Fibroblast of the aortic adventitia (primary cell): Measurements from ENCODE around the gene CAMK1D. TPM values are rescaled to one million over a fixed set of nuclear protein-coding genes. Genes with fewer than 3 reads are reported as not detected.
A peak's percentile ranks its signal among the peaks of the same experiment; 100 is the strongest.
"Not testable (repeated sequence)": the region's sequence is repeated elsewhere in the genome, so short reads cannot be mapped to it uniquely, and the experiment has no call there.

ENCODE experiments used
- DNase-seq: peaks from one replicate; pipeline ENCODE4 v3.0.0-alpha.2; 2010; ENCODE audit warnings: low read depth
- H3K4me3 ChIP-seq: 2 replicates; pipeline ENCODE4 v1.5.1; 2011; ENCODE audit warnings: low read depth, mild to moderate bottlenecking, control low read depth, low read length, moderate library complexity
- CTCF ChIP-seq: IDR thresholded peaks from 2 replicates; pipeline ENCODE4 v1.5.1; 2011; ENCODE audit warnings: mild to moderate bottlenecking, low read length, control low read depth, inconsistent platforms; ENCODE audit not compliant: insufficient read depth
- total RNA-seq: library from RNA; depleted of rRNA; stranded (reverse); fragments of >200 nt; gene quantifications from 2 replicates; pipeline ENCODE4 v1.2.3, GENCODE V29; 2012; ENCODE audit warnings: low replicate concordance

CAMK1D gene
- total RNA-seq, 1 donor = 9.8 TPM

DNA sequence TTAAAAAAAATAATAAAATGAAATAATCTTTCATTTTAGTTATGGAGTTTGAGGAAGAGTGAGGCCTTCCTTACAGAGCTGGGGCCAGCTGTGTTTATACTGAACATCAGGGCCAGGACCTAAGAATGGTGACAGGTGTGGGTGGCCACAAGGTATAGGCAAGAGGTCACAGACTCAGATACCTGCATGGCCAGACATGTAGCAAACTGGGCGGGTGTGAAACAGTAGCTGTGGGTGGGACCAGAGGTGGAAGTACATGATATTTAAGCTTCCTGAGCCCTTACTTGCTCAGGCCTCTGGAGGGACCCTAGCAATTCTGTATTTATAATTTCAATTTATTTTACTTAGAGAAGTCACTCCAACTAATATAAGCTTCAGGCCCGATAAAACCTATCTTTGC lies 27.7 kb upstream of the CAMK1D start:
- no peak for TF ChIP-seq CTCF
- DNase-seq = no peak
- no peak overlapping the region for H3K4me3 ChIP-seq

- no peak for DNase-seq
- TF ChIP-seq CTCF = no peak
- H3K4me3 ChIP-seq = no peak overlapping the region
Measured at GRCh38 chr10:12322583-12323131, 26.7 kb upstream of the CAMK1D start.

DNA sequence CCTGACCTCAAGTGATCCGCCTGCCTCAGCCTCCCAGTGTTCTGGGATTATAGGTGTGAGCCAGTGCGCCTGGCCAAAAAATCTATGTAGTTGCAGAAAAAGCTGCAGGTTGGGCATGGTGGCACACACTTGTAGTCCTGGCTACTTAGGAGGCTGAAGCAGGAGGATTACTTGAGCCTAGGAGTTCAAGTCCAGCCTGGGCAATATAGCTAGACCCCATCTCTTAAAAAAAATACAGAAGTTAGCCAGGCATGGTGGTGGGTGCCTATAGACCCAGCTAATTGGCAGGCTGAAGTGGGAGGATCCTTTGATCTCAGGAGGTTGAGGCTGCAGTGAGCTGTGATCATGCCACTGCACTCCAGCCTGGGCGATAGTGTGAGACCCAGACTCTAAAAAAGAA lies 24.8 kb upstream of the CAMK1D start:
- no peak for TF ChIP-seq CTCF
- DNase-seq = no peak
- no peak overlapping the region for H3K4me3 ChIP-seq

- no peak for TF ChIP-seq CTCF
- no peak overlapping the region for H3K4me3 ChIP-seq
- no peak for DNase-seq
Measured at GRCh38 chr10:12327074-12327473, 22.3 kb upstream of the CAMK1D start.

DNA sequence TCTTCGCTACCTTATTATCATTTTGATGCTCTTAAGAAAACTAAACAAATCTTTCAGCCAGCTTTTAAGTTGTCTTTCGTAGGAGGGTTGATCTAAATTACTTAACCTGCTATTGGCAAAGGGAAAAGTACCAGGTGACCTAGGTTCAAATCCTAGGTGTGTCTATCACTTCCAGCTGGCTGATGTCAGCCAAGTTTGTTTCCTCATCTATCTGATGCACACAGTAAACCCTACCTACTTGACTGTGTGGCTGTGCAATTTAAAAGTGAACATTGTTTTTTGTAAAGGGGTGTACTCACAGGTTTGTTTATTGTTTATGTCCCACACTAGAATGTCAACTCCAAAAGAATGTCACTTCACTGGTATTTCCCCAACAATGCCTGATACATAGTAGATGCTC lies 21.9 kb upstream of the CAMK1D start:
- no peak for DNase-seq
- no peak overlapping the region for H3K4me3 ChIP-seq
- no peak for TF ChIP-seq CTCF

GRCh38 chr10:12328312-12328711 lies 21.0 kb upstream of the CAMK1D start:
- not testable (repeated sequence) for DNase-seq, H3K4me3 ChIP-seq

- DNase-seq = peak; percentile 42
- TF ChIP-seq CTCF = no peak
- no peak overlapping the region for H3K4me3 ChIP-seq
Measured at GRCh38 chr10:12332572-12333379, 16.6 kb upstream of the CAMK1D start.
